HepG2 (cell line): Measurements from ENCODE around the gene PFDN2. TPM values are rescaled to one million over a fixed set of nuclear protein-coding genes. Genes with fewer than 3 reads are reported as not detected.

Experiments
- ARID4A ChIP-seq: sonication (generic); formaldehyde crosslinking; IDR thresholded peaks from 2 replicates; pipeline ENCODE4 v1.5.0; 2020; ENCODE audit warnings: mild to moderate bottlenecking, missing genetic modification reagents, borderline replicate concordance
- EEA1 ChIP-seq: sonication (generic); formaldehyde crosslinking; IDR thresholded peaks from 2 replicates; pipeline ENCODE4 v1.5.1; 2020; ENCODE audit warnings: mild to moderate bottlenecking, missing genetic modification reagents, borderline replicate concordance
- IRF9 ChIP-seq: sonication (generic); formaldehyde crosslinking; IDR thresholded peaks from 2 replicates; pipeline ENCODE4 v1.8.0; 2022; ENCODE audit warnings: missing genetic modification reagents, mild to moderate bottlenecking, borderline replicate concordance
- IRX3 ChIP-seq: sonication (generic); formaldehyde crosslinking; IDR thresholded peaks from 2 replicates; pipeline ENCODE4 v1.8.1; 2023; ENCODE audit warnings: mild to moderate bottlenecking, low read depth, missing genetic modification reagents, borderline replicate concordance
- JUNB ChIP-seq: sonication (generic); formaldehyde crosslinking; IDR thresholded peaks from 2 replicates; pipeline ENCODE4 v1.8.0; 2022; ENCODE audit warnings: missing genetic modification reagents, mild to moderate bottlenecking, borderline replicate concordance
- NRL ChIP-seq: sonication (generic); formaldehyde crosslinking; IDR thresholded peaks from 2 replicates; pipeline ENCODE4 v1.5.0; 2020; ENCODE audit warnings: missing genetic modification reagents, mild to moderate bottlenecking, moderate library complexity, borderline replicate concordance
- SNRNP70 ChIP-seq: fragments of 200-400 bp; formaldehyde crosslinking; IDR thresholded peaks from 2 replicates; pipeline ENCODE4 v1.6.1; 2017; ENCODE audit warnings: mild to moderate bottlenecking, low read depth, low read length, moderate library complexity
- ZNF670 ChIP-seq: sonication (generic); formaldehyde crosslinking; IDR thresholded peaks from 2 replicates; pipeline ENCODE4 v1.8.0; 2022; ENCODE audit warnings: mild to moderate bottlenecking, missing genetic modification reagents, borderline replicate concordance
- ZNF720 ChIP-seq: sonication (generic); formaldehyde crosslinking; IDR thresholded peaks from 2 replicates; pipeline ENCODE4 v1.4.0; 2020; ENCODE audit warnings: missing genetic modification reagents
- polyA plus RNA-seq, 8 experiments: library from polyadenylated mRNA; depleted of rRNA in 3 of 8; stranded (reverse) in 7 of 8; unstranded in 1 of 8; fragments of >200 nt; fragmentation: Illumina TruSeq in 4 of 8; extraction: Trizol in 4 of 8; gene quantifications; 2 replicates each; pipeline versions ENCODE4 v1.2.1 to v1.2.3, GENCODE V29; 2011 to 2016; ENCODE audit warnings: low read depth in 4 of 8, missing spikeins in 1 of 8, mixed read lengths in 1 of 8; ENCODE audit not compliant: insufficient read depth in 1 of 8
- total RNA-seq, 5 experiments: library from RNA; depleted of rRNA; stranded (reverse); fragments of >200 nt; fragmentation: Illumina TruSeq; extraction: Trizol; gene quantifications; 2 replicates each; pipeline ENCODE4 v1.2.3, GENCODE V29; 2016; ENCODE audit warnings: low read depth in 1 of 5

Gene PFDN2
- total and polyA plus RNA-seq, 2 of the 13 experiments (the other 11 are each of a cell fraction or from before 2014, with no cell fraction given) = 62.6 to 63.6 TPM

GRCh38 chr1:161131523-161132409, 13.9 kb upstream of the PFDN2 start (continued):
- TF ChIP-seq ARID4A (CRISPR knock-in tag) (0 out of 2 replicates have a peak, but pooled peaks have one; percentile 12), ZNF720 (CRISPR knock-in tag) (no peak), IRF9 (CRISPR knock-in tag) (0 out of 2 replicates have a peak, but pooled peaks have one; percentile 21), SNRNP70 (no peak), IRX3 (0 out of 2 replicates have a peak, but pooled peaks have one; percentile 75), JUNB (CRISPR knock-in tag) (peak; percentile 33; the same call in 1 of the 2 replicates), ZNF670 (0 out of 2 replicates have a peak, but pooled peaks have one; percentile 17), NRL (CRISPR knock-in tag) (0 out of 2 replicates have a peak, but pooled peaks have one; percentile 16), EEA1 (CRISPR knock-in tag) (0 out of 2 replicates have a peak, but pooled peaks have one; percentile 52)
